Liver (tissue), 3 donors: ENCODE results near the gene SIRPD.
"Not testable (repeated sequence)": the region's sequence is repeated elsewhere in the genome, so short reads cannot be mapped to it uniquely, and the experiment has no call there.

Source experiments
- GABPA ChIP-seq, 2 donors: IDR thresholded peaks in 1 of 2; conservative IDR thresholded peaks in 1 of 2; 2 replicates each; pipeline ENCODE4 v1.6.1; 2016; ENCODE audit warnings: antibody characterized with exemption in 2 of 2, mild to moderate bottlenecking in 1 of 2, moderate library complexity in 1 of 2
- HNF4A ChIP-seq, 2 donors: conservative IDR thresholded peaks; 2 replicates each; pipeline ENCODE4 v1.6.1; 2016; ENCODE audit warnings: antibody characterized with exemption in 2 of 2, mild to moderate bottlenecking in 2 of 2
- JUND ChIP-seq, 2 donors: IDR thresholded peaks; 2 replicates each; pipeline ENCODE4 v1.6.1; 2016; ENCODE audit warnings: antibody characterized with exemption in 2 of 2
- RXRA ChIP-seq, 2 donors: IDR thresholded peaks; 2 replicates each; pipeline ENCODE4 v1.6.1; 2017 to 2018; ENCODE audit warnings: antibody characterized with exemption in 2 of 2, mild to moderate bottlenecking in 1 of 2
- SP1 ChIP-seq: IDR thresholded peaks from 2 replicates; pipeline ENCODE4 v1.6.1; 2018; ENCODE audit warnings: antibody characterized with exemption, mild to moderate bottlenecking
- YY1 ChIP-seq: IDR thresholded peaks from 2 replicates; pipeline ENCODE4 v1.6.1; 2016; ENCODE audit warnings: antibody characterized with exemption, mild to moderate bottlenecking
- TF ChIP-seq, protein P1 (sequence below): fragments of 150-350 bp; IDR thresholded peaks from 2 replicates; pipeline ENCODE4 v1.5.1; 2017; ENCODE audit warnings: improper control_type of control experiment, low read depth, low read length; ENCODE audit not compliant: missing input control
- TF ChIP-seq, protein P2 (sequence below): IDR thresholded peaks from 2 replicates; pipeline ENCODE4 v1.6.1; 2016; ENCODE audit warnings: antibody characterized with exemption, mild to moderate bottlenecking
- donor health status: healthy.
- donor health status: healthy.

DNA sequence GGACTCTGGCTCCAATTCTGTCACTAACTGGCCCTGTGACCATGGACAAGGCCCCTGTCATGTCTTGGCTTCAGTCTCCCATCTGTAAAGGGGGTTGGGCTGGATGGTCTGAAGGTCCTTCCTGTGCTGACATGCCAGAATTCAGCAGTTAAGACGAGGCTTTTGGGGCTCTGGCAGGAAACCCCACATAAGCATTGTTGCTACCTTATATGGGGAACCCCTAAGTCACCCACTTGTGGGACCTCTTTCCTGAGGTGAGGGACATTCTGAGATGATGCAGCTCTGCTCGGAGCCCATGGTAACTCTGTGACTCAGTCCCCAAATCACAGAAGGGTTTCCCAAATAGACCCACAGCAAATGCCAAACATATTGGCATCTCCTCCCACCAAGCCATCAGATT, 19.8 kb upstream of the SIRPD start:
- TF ChIP-seq, protein P1, sequence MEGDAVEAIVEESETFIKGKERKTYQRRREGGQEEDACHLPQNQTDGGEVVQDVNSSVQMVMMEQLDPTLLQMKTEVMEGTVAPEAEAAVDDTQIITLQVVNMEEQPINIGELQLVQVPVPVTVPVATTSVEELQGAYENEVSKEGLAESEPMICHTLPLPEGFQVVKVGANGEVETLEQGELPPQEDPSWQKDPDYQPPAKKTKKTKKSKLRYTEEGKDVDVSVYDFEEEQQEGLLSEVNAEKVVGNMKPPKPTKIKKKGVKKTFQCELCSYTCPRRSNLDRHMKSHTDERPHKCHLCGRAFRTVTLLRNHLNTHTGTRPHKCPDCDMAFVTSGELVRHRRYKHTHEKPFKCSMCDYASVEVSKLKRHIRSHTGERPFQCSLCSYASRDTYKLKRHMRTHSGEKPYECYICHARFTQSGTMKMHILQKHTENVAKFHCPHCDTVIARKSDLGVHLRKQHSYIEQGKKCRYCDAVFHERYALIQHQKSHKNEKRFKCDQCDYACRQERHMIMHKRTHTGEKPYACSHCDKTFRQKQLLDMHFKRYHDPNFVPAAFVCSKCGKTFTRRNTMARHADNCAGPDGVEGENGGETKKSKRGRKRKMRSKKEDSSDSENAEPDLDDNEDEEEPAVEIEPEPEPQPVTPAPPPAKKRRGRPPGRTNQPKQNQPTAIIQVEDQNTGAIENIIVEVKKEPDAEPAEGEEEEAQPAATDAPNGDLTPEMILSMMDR, result not testable (repeated sequence)
- not testable (repeated sequence) for TF ChIP-seq SP1; HNF4A (conservative IDR thresholded peaks at IDR 0.05); GABPA (IDR thresholded peaks at IDR 0.05 in 1 of 2, conservative IDR thresholded peaks at IDR 0.05 in 1 of 2); RXRA (IDR thresholded peaks at IDR 0.05); JUND (IDR thresholded peaks at IDR 0.05); YY1
- TF ChIP-seq, protein P2, sequence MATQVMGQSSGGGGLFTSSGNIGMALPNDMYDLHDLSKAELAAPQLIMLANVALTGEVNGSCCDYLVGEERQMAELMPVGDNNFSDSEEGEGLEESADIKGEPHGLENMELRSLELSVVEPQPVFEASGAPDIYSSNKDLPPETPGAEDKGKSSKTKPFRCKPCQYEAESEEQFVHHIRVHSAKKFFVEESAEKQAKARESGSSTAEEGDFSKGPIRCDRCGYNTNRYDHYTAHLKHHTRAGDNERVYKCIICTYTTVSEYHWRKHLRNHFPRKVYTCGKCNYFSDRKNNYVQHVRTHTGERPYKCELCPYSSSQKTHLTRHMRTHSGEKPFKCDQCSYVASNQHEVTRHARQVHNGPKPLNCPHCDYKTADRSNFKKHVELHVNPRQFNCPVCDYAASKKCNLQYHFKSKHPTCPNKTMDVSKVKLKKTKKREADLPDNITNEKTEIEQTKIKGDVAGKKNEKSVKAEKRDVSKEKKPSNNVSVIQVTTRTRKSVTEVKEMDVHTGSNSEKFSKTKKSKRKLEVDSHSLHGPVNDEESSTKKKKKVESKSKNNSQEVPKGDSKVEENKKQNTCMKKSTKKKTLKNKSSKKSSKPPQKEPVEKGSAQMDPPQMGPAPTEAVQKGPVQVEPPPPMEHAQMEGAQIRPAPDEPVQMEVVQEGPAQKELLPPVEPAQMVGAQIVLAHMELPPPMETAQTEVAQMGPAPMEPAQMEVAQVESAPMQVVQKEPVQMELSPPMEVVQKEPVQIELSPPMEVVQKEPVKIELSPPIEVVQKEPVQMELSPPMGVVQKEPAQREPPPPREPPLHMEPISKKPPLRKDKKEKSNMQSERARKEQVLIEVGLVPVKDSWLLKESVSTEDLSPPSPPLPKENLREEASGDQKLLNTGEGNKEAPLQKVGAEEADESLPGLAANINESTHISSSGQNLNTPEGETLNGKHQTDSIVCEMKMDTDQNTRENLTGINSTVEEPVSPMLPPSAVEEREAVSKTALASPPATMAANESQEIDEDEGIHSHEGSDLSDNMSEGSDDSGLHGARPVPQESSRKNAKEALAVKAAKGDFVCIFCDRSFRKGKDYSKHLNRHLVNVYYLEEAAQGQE, result not testable (repeated sequence)
